ENCODE data around the gene ITPR3.

- TF ChIP-seq MXD1 (CRISPR knock-in tag; IDR thresholded peaks at IDR 0.05) (no peak), ZC3H13 (CRISPR knock-in tag; IDR thresholded peaks at IDR 0.05) (no peak), CEBPB (IDR thresholded peaks at IDR 0.05; ENCODE audit: borderline replicate concordance, low read depth, low read length) (no peak), FOXJ3 (CRISPR knock-in tag; IDR thresholded peaks at IDR 0.05; ENCODE audit: borderline replicate concordance) (no peak), TEF (CRISPR knock-in tag; IDR thresholded peaks at IDR 0.05) (no peak), KLF11 (CRISPR knock-in tag; IDR thresholded peaks at IDR 0.05) (no peak), ZNF367 (CRISPR knock-in tag; IDR thresholded peaks at IDR 0.05; ENCODE audit: borderline replicate concordance) (no peak), CC2D1A (CRISPR knock-in tag; IDR thresholded peaks at IDR 0.05) (no peak)
Observed at GRCh38 chr6:33729059-33729458, 107.9 kb downstream of the ITPR3 start.

All from HepG2 (cell line).